ENCODE results near the gene TRUB1.

The TRUB1 gene

DNA sequence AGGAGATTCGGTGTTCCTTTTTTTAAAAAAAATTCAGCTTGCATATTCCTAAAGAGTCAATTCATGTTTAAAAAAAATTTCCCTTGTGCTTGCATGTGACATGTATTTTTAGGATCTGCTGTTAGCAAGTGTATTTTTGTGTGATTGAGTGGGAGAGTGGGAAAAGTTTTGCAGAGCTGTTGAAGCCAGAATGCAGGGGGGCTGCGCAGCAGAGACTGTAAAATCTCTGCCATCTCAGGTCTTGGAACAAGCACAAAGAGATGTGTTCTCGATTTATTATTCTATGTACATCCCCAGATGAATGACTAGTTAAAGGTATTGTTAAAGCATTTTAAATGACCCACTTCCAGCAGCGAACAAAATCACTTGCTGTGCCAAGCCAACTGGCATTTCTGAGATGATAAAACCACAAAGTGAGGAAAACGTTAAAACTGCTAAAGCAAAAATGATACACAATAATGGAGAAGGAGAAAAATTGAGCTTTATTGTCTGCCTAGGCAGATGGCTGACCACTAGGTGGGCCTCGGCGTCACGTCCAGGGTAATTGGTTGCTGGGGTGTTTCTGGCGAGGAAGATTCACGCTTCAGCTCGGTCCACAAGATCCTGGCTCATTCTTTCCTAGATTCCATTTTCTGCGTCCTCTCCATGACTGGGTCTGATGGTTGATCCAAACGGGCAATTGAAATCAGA is 88.2 kb downstream of the TRUB1 start:
- FAIRE-seq (no peak), DNase-seq (ENCODE audit: insufficient read length, low spot score) (no peak)

- DNase-seq (ENCODE audit: insufficient read length, low spot score) (no peak), FAIRE-seq (no peak)
These were observed 88.7 kb downstream of the TRUB1 start for GRCh38 chr10:115026746-115027140.
